Parathyroid adenoma (tissue), 2 donors: ENCODE measurements around the gene LRSAM1.

ENCODE experiments used
- H2AFZ ChIP-seq: fragments of 300-600 bp; sonication (generic); one replicate; pipeline ENCODE4 v1.7.0; 2017; ENCODE audit warnings: antibody characterized with exemption, mild to moderate bottlenecking
- H3K27ac ChIP-seq: fragments of 300-600 bp; sonication (generic); one replicate; pipeline ENCODE4 v1.7.0; 2017
- H3K27me3 ChIP-seq: fragments of 300-600 bp; sonication (generic); one replicate; pipeline ENCODE4 v1.7.0; 2017; ENCODE audit warnings: low read length; ENCODE audit not compliant: control insufficient read depth, insufficient read depth
- H3K36me3 ChIP-seq: fragments of 300-600 bp; sonication (generic); one replicate; pipeline ENCODE4 v1.7.0; 2017; ENCODE audit warnings: low read length; ENCODE audit not compliant: control insufficient read depth, insufficient read depth
- H3K4me1 ChIP-seq: fragments of 300-600 bp; sonication (generic); one replicate; pipeline ENCODE4 v1.7.0; 2017; ENCODE audit warnings: control low read depth
- H3K4me2 ChIP-seq: fragments of 300-600 bp; sonication (generic); one replicate; pipeline ENCODE4 v1.7.0; 2017; ENCODE audit warnings: low read length
- H3K4me3 ChIP-seq: fragments of 300-600 bp; sonication (generic); one replicate; pipeline ENCODE4 v1.7.0; 2017; ENCODE audit warnings: low read depth, low read length
- H3K79me2 ChIP-seq: fragments of 300-600 bp; sonication (generic); one replicate; pipeline ENCODE4 v1.7.0; 2017; ENCODE audit warnings: control low read depth
- H3K9ac ChIP-seq: fragments of 300-600 bp; sonication (generic); one replicate; pipeline ENCODE4 v1.7.0; 2017; ENCODE audit warnings: mild to moderate bottlenecking
- H3K9me3 ChIP-seq: fragments of 300-600 bp; sonication (generic); one replicate; pipeline ENCODE4 v1.7.0; 2017; ENCODE audit warnings: low read length; ENCODE audit not compliant: control insufficient read depth
- TF ChIP-seq, protein P1 (sequence below): fragments of 300-600 bp; sonication (generic); IDR thresholded peaks from one replicate; pipeline ENCODE4 v1.7.0; 2017; ENCODE audit warnings: antibody characterized with exemption, mild to moderate bottlenecking
- donor health status: primary hyperparathyroidism.

LRSAM1 gene

GRCh38 chr9:127445851-127446712 is 5.2 kb upstream of the LRSAM1 start:
- H3K9me3 ChIP-seq: no peaks in the 10 kb centered on the region
- no peak overlapping the region for H3K9ac ChIP-seq
- no peaks in the 10 kb centered on the region for H3K79me2 ChIP-seq
- no peak overlapping the region for H3K27ac ChIP-seq
- TF ChIP-seq, protein P1, sequence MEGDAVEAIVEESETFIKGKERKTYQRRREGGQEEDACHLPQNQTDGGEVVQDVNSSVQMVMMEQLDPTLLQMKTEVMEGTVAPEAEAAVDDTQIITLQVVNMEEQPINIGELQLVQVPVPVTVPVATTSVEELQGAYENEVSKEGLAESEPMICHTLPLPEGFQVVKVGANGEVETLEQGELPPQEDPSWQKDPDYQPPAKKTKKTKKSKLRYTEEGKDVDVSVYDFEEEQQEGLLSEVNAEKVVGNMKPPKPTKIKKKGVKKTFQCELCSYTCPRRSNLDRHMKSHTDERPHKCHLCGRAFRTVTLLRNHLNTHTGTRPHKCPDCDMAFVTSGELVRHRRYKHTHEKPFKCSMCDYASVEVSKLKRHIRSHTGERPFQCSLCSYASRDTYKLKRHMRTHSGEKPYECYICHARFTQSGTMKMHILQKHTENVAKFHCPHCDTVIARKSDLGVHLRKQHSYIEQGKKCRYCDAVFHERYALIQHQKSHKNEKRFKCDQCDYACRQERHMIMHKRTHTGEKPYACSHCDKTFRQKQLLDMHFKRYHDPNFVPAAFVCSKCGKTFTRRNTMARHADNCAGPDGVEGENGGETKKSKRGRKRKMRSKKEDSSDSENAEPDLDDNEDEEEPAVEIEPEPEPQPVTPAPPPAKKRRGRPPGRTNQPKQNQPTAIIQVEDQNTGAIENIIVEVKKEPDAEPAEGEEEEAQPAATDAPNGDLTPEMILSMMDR: no peak
- no peaks in the 10 kb centered on the region for H3K27me3 ChIP-seq
- H3K4me1 ChIP-seq: no peaks in the 10 kb centered on the region
- no peak overlapping the region for H2AFZ ChIP-seq
- H3K4me3 ChIP-seq: no peak overlapping the region
- H3K4me2 ChIP-seq: no peak overlapping the region
- peaks cover 3% of the 10 kb centered on the region for H3K36me3 ChIP-seq

DNA sequence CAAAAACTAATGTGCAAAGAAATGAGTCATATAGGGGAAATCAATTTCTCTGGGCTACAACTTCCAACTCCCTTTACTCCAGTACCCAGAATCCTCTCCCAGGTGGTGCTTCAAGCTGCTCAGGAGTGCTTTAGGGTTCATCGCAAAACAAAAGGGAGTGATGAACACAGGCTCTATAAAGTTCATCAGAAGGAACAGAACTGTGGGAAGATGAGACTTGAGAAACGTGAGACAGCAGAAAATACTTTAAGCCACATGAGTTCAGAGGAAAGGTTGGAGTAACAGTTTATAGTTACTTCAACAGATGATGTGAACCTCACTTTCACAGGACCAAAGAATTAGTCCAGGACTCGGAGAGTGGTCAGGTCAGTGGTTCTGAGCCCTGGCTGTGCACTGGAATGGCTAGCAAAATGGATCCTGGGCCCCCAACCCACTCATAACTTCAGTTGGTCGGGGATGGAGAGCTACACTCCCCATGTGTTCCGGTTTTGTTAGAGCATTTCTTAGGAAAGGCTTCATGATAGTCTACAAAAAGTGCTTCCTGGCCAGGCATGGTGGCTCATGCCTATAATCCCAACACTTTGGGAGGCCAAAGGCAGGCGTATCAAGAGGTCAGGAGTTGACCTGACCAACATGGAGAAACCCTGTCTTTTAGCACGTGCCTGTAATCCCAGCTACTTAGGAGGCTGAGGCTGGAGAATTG is 4.4 kb upstream of the LRSAM1 start:
- Histone ChIP-seq H3K9ac (no peak overlapping the region), H3K79me2 (no peaks in the 10 kb centered on the region), H3K27ac (no peak overlapping the region), H3K27me3 (no peaks in the 10 kb centered on the region), H3K4me1 (no peaks in the 10 kb centered on the region), H3K4me3 (no peak overlapping the region), H3K36me3 (peaks cover 3% of the 10 kb centered on the region), H2AFZ (no peak overlapping the region), H3K4me2 (no peak overlapping the region), H3K9me3 (no peaks in the 10 kb centered on the region)
- TF ChIP-seq, protein P1: no peak

DNA sequence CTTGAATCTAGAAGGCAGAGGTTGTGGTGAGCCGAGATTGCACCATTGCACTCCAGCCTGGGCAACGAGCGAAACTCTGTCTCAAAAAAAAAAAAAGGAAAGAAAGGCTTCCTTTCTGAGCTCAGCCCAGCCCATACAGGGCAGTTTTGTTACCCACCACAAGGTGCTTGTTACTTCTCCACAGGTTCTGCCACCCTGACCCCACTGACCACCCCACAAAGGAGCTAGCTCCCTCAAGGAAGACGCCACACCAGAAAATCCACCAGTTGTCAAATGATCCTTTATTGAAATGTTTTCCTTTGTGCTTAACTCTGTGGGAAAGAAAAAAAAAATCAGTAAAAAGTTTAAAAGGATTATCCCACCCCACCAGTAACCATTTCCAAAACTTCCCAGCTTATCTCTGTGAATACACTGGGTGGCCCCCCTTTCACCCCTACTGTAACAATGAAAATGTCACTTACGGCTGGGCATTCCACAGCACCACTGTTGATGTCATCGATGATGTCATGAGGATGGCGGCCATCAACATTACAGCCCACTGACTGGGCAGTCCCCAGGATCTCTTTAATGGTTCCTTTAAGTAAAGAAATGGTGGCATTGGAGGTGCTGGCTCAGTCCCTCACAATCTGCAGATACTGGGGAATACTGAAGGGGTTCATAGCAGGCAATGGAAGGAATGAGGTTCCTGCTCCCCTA is 3.7 kb upstream of the LRSAM1 start:
- H3K9me3 ChIP-seq: no peaks in the 10 kb centered on the region
- no peaks in the 10 kb centered on the region for H3K79me2 ChIP-seq
- no peak overlapping the region for H3K4me2 ChIP-seq
- H2AFZ ChIP-seq: no peak overlapping the region
- TF ChIP-seq, protein P1: no peak
- peaks cover 3% of the 10 kb centered on the region for H3K36me3 ChIP-seq
- H3K27ac ChIP-seq: no peak overlapping the region
- no peak overlapping the region for H3K9ac ChIP-seq
- no peaks in the 10 kb centered on the region for H3K4me1 ChIP-seq
- H3K4me3 ChIP-seq: no peak overlapping the region
- no peaks in the 10 kb centered on the region for H3K27me3 ChIP-seq

DNA sequence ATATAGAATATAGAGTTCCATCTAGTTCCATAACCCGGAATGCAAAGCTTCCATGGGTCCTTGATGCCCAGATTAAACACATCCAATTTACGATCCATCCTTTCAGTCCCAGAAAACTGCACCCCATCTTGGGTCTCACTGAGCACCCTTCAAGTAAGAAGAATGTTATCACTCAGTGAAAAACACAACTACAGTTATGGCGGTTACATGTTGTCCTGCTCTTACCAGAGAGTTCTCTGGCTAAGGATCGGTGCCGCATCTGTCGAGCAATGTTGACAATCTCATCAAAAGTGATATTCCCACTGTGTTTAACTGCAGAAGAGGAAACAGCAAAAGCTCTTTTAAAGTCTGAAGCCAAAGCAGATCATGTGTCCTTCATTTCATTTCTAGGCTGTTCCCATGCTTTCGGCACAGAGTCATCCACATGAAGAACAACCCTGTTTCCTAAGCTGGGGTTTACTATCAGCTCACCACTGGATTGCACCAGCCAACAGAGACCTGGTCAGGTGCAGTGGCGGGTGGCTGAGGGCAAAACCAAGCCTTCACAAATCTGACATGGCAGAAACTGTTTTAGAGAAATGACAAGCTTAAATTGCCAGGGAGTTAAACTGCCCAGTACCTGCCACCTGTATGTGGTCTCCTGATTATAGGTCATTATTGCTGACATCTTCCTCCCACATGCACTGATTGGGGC is 3.1 kb upstream of the LRSAM1 start:
- Histone ChIP-seq H3K36me3 (peaks cover 3% of the 10 kb centered on the region), H3K4me3 (no peak overlapping the region), H2AFZ (no peak overlapping the region), H3K9ac (no peak overlapping the region), H3K79me2 (no peaks in the 10 kb centered on the region), H3K9me3 (no peaks in the 10 kb centered on the region), H3K27me3 (no peaks in the 10 kb centered on the region), H3K27ac (no peak overlapping the region), H3K4me1 (no peaks in the 10 kb centered on the region), H3K4me2 (no peak overlapping the region)
- TF ChIP-seq, protein P1: no peak
